ENCODE measurements around the gene RAPH1.

The RAPH1 gene

GRCh38 chr2:203347375-203347774 lies 187.7 kb downstream of the RAPH1 start:
- no peak for TF ChIP-seq CTCF (IDR thresholded peaks at IDR 0.05; ENCODE audit: low read depth, low read length)
- H3K36me3 ChIP-seq = peaks cover 10% of the 10 kb centered on the region
- H3K9me3 ChIP-seq = no peaks in the 10 kb centered on the region
- H3K27me3 ChIP-seq = no peaks in the 10 kb centered on the region
- H3K4me3 ChIP-seq (ENCODE audit: low read depth, low read length) = no peak overlapping the region
- DNase-seq = no peak
- peaks cover 7% of the 10 kb centered on the region for H3K4me1 ChIP-seq

GRCh38 chr2:203346612-203347011 lies 188.5 kb downstream of the RAPH1 start:
- Histone ChIP-seq H3K4me3 (ENCODE audit: low read depth, low read length) (no peak overlapping the region), H3K9me3 (no peaks in the 10 kb centered on the region), H3K4me1 (peaks cover 7% of the 10 kb centered on the region), H3K36me3 (peaks cover 10% of the 10 kb centered on the region), H3K27me3 (no peaks in the 10 kb centered on the region)
- no peak for DNase-seq
- no peak for TF ChIP-seq CTCF (IDR thresholded peaks at IDR 0.05; ENCODE audit: low read depth, low read length)

GRCh38 chr2:203344667-203345066 lies 190.4 kb downstream of the RAPH1 start:
- Histone ChIP-seq H3K9me3 (no peaks in the 10 kb centered on the region), H3K4me3 (ENCODE audit: low read depth, low read length) (no peak overlapping the region), H3K4me1 (peaks cover 7% of the 10 kb centered on the region), H3K27me3 (no peaks in the 10 kb centered on the region), H3K36me3 (peaks cover 10% of the 10 kb centered on the region)
- no peak for TF ChIP-seq CTCF (IDR thresholded peaks at IDR 0.05; ENCODE audit: low read depth, low read length)
- no peak for DNase-seq

Data from BE2C (cell line).